GM12873 (cell line): Measurements from ENCODE around the gene PCSK6.

Experiments used
- TF ChIP-seq, protein P1 (sequence below): IDR thresholded peaks from 2 replicates; pipeline ENCODE4 v1.5.1; 2012; ENCODE audit warnings: low read depth, mild to moderate bottlenecking, moderate library complexity, low read length, control low read depth; ENCODE audit not compliant: insufficient read depth; ENCODE audit errors: missing control alignments

The PCSK6 gene

DNA sequence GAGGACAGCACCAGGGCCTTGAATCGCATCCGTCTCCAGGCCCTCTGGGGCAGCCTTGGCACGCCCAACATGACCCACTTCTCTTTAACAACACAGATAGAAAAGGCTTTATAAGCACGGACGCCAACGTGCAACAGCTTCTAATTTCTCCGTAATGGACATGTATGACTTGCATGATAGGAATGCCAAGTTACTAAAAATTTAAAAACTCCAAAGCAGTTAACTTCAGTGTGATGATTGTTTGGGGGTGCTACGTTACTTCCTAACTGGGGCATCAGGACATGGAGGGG, 163.5 kb downstream of the PCSK6 start:
- TF ChIP-seq, protein P1, sequence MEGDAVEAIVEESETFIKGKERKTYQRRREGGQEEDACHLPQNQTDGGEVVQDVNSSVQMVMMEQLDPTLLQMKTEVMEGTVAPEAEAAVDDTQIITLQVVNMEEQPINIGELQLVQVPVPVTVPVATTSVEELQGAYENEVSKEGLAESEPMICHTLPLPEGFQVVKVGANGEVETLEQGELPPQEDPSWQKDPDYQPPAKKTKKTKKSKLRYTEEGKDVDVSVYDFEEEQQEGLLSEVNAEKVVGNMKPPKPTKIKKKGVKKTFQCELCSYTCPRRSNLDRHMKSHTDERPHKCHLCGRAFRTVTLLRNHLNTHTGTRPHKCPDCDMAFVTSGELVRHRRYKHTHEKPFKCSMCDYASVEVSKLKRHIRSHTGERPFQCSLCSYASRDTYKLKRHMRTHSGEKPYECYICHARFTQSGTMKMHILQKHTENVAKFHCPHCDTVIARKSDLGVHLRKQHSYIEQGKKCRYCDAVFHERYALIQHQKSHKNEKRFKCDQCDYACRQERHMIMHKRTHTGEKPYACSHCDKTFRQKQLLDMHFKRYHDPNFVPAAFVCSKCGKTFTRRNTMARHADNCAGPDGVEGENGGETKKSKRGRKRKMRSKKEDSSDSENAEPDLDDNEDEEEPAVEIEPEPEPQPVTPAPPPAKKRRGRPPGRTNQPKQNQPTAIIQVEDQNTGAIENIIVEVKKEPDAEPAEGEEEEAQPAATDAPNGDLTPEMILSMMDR, result no peak

DNA sequence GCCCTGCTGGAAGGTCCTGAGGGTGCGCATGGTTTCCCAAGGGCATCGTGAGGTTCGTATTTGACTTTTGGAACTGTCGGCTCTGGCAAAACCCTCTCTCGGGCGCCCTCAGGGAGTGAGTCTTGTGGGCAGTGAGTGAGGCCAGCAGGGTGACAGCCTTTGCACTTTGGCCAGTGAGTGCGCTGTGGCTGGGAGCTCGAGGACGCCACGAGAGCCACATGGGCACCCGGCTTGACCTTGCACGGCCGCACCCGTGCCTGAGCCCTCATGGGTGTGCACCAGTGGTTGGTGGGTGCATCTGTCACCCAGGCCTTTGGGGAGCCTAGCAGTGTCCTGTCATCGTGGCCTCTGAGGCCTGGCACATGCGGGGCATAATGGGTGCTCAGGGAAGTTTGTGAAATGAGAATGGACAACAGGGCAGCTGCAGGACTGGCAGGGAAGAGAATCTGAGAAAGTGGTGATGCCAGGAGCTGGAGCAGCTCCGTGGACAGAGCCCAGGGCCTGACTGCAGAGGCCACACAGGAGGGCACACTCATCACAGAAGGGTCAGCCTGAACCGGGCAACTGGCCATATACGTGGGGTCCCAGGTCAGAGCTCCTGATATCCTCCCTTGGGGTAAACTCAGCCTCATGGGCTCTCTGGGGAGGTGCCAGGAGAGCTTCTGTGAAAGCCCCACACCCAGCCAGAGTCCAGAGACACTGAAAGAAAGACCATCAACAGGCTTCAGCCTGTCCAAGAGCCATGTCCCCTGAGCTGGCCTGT, 164.1 kb downstream of the PCSK6 start:
- TF ChIP-seq, protein P1, result no peak

DNA sequence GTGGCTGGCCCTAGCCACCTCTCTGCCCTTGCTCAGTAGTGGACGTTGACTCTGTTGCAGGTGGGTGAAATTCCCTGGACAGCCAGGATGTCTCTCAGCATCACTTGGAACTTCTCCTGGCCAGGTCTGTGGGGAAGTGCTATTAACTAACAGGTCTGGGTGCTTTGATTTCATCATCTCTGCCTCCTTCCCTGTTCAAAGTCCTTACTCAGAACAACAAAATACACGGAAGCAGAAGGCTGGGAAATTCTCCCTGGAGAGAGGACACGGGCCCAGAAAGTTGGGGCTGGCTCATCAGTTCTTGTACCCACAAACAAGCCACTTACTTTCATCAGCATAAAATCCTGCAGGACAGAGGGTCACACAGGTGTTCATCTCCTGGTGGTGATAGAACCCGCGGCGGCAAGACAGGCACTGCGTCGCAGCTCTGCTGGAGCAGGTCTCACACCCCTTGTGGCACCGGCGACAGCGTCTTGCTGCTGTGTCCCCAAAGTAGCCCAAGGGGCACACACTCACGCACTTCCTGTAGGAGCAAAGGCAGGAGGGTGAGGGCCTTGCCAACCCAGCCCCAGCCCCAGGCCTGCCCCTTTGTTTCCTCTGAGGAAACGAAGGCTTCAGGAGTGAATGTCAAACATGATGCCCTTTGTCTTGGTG, 164.9 kb downstream of the PCSK6 start:
- TF ChIP-seq, protein P1, result no peak

DNA sequence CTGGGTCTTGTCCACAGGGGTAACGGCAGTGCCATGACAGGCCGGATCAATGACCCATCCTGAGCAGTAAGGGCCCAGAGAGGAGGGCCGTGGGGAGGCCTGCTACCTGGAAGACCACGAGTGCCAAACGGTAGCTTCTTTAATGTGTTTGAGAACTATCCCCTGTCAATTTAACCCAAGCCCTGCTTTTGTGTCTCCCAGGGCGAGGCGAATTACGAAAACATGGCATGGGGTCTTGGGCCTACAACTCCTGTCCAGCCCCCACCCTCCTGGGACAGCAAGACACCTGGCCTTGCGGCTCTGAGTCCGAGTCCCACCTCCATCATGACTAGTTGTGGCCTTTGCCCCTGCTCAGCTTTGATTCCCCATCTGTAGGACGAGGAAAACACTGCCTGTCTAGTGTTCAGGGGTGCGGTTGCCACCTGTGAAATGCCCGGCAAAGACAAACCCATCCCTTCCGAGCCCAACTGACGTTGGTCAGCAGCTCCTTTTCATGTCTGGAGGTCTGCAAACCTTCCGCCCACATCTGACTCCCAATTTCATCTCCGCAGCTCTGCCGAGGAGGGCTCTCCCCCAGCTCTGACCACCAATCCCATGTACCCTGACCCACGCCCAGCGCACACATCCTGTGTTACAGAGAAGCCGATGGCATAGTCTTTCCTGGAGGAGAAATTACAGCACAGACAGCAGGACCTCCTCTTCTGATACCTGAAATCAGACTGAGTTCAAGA, 165.5 kb downstream of the PCSK6 start:
- TF ChIP-seq, protein P1, result no peak

DNA sequence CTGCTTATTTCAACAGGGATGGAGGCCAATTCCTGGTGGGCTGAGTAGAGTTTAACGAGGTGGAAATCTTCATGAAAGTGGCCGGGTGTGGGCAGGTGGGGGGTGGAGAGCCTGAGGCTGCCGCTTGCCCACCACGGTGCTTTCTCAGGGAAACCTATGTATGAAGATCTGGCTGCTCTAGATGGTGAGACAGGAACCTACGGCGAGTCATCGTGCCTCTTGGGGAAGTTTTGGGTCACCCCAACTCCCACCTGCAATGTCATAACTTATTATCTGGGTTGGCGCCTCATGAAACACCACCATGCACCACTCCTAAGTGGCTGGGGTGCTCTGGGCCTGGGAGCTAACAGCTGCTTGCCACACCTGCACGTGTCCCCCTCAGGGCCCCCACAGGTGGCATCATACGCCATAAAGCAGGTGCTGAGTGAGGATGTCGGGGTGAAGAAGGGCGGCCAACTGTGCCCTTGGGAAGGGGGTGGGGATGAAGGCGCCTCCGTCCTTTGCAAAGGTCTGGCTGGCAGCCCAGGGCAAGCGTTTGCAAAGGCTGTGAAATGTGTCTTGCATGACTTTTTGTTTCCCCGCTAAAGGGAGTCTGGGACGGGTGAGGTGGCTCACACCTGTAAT, 166.5 kb downstream of the PCSK6 start:
- TF ChIP-seq, protein P1, result no peak

DNA sequence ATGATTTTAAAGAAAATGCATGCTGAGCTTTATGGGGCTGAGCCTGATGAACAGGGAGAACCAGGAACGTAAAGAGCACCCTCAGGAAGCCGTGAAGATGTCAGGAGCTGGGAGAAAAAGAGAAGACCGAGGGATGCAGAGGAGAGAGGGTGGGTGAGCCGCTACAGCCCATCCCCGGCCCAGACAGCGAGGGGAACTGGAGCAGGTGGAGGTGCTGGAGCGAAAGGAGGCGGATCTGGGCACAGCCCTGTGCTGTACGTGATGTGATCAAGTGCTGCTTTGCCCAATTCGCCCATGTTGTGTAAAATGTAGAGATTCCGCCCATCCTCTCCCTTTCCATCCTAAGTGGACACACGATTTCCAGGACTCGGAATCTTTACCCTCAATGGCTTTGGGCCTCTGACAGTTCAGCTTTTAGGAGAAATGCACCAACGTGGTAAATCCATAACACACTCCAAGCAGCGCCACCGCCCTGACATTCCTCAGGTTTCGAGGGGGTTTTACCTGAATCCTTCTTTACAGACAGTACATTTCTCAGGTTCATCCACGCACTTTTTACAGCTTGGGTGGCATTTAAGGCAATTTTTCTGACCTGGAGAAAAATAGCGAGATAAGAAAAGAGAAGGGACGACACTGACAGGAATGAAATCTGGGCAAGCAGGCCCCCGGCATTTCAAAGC, 167.4 kb downstream of the PCSK6 start:
- TF ChIP-seq, protein P1, result no peak
